Astrocyte (in vitro differentiated cells and primary cell): ENCODE results near the gene NHLRC4.

Experiments
- EZH2 ChIP-seq: IDR thresholded peaks from 2 replicates; pipeline ENCODE4 v1.6.1; 2012; ENCODE audit warnings: mild to moderate bottlenecking, low read length, inconsistent platforms; ENCODE audit not compliant: insufficient read depth
- TF ChIP-seq, protein P1 (sequence below): IDR thresholded peaks from 2 replicates; pipeline ENCODE4 v1.5.1; 2011; ENCODE audit warnings: low read depth, mild to moderate bottlenecking, inconsistent platforms, low read length, moderate library complexity; ENCODE audit not compliant: insufficient read depth

DNA sequence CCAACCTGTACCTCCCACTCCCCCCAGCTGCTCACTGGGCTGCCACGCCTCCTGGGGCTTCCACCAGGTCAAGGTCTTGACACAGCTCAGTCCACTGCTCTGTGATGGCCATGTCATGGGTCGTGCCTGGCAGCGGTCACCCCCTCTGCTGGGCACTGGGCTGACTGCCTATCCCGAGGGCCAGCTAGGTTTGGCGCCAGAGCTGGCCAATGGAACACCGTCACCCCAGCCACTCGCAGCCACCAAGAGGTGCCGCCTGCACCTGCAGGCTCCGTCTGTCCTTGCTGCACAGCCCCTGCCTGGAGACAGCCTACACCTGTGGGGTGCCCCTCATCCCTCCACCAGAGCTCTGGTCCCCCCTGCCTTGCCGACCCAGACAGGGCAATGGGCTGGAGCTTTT lies 18.5 kb downstream of the NHLRC4 start:
- TF ChIP-seq, protein P1, sequence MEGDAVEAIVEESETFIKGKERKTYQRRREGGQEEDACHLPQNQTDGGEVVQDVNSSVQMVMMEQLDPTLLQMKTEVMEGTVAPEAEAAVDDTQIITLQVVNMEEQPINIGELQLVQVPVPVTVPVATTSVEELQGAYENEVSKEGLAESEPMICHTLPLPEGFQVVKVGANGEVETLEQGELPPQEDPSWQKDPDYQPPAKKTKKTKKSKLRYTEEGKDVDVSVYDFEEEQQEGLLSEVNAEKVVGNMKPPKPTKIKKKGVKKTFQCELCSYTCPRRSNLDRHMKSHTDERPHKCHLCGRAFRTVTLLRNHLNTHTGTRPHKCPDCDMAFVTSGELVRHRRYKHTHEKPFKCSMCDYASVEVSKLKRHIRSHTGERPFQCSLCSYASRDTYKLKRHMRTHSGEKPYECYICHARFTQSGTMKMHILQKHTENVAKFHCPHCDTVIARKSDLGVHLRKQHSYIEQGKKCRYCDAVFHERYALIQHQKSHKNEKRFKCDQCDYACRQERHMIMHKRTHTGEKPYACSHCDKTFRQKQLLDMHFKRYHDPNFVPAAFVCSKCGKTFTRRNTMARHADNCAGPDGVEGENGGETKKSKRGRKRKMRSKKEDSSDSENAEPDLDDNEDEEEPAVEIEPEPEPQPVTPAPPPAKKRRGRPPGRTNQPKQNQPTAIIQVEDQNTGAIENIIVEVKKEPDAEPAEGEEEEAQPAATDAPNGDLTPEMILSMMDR = no peak
- TF ChIP-seq EZH2 = no peak
